Measurements from ENCODE around the gene DYNLL1.
"Not testable (repeated sequence)": the region's sequence is repeated elsewhere in the genome, so short reads cannot be mapped to it uniquely, and the experiment has no call there.

The DYNLL1 gene

DNA sequence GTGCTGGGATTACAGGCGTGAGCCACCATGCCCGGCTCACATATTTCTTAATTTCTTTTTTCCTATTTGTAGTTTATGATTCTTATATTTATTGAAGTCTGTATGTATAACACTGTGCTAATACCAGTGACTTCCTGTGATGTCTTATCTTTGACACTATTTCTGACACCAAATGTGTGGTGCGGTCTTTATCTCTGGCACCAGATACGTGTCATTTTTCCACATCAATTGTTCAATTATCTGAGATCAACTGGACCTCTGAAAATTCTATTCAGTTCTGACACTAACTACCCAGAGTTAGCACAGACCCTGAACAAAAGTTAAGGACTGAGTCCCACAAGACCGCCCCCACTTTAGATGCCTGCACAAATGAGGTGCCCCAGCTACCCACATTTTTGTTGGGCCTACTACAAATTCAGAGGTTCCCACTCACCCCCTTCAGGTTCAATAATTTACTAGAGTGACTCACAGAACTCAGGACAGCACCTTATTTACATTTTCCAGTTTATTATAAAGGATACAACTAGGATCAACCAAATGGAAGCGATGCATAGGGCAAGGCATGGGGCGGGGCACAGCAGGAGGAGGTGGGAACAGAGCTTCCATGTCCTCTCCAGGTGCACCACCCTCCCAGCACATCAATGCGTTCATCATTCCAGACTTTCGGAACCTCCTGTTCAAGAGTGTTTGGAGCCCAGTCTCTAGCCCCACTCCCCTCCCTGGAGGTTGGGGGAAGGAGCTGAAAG, 14.7 kb upstream of the DYNLL1 start:
- no peak overlapping the region for H2BK12ac ChIP-seq (ENCODE audit: low read length)
- no peak overlapping the region for H4K91ac ChIP-seq (ENCODE audit: low read depth, low read length)
- no peaks in the 10 kb centered on the region for H3K79me1 ChIP-seq (ENCODE audit: low read length)
- no peak overlapping the region for H4K12ac ChIP-seq (ENCODE audit: low read depth, low read length)
- H3K9ac ChIP-seq (ENCODE audit: low read length), result no peak overlapping the region
- no peak overlapping the region for H2AK5ac ChIP-seq (ENCODE audit: low read length)
- no peak overlapping the region for H3K4ac ChIP-seq (ENCODE audit: low read depth, low read length)
- no peak for DNase-seq
- WGBS (ENCODE audit: extremely low coverage, insufficient coverage, insufficient read length), result no CpG with 5 or more reads among the region's 9 CpGs
- H2BK120ac ChIP-seq (ENCODE audit: insufficient read depth, low read length, poor library complexity), result no peak overlapping the region
- H3K14ac ChIP-seq (ENCODE audit: low read length), result no peak overlapping the region
- no peaks in the 10 kb centered on the region for H3K79me2 ChIP-seq (ENCODE audit: control insufficient read depth, insufficient read depth, low read length, poor library complexity)
- H3K18ac ChIP-seq (ENCODE audit: low read length), result no peak overlapping the region
- H3K9me3 ChIP-seq (ENCODE audit: insufficient read depth, low read depth, low read length), result no peaks in the 10 kb centered on the region
- H3K4me2 ChIP-seq (ENCODE audit: low read length), result no peak overlapping the region
- no peak overlapping the region for H2BK5ac ChIP-seq (ENCODE audit: low read depth, low read length, poor library complexity)
- no peaks in the 10 kb centered on the region for H3K27me3 ChIP-seq (ENCODE audit: insufficient read depth, low read length)
- H3K4me1 ChIP-seq (ENCODE audit: control insufficient read depth in 1 of 2, insufficient read depth in 2 of 2, low read length in 2 of 2), result peaks cover 0 to 2% of the 10 kb centered on the region in 2 experiments
- H2AFZ ChIP-seq (ENCODE audit: insufficient read depth, low read length, poor library complexity), result no peak overlapping the region
- H4K8ac ChIP-seq (ENCODE audit: low read depth, low read length), result no peak overlapping the region
- no peaks in the 10 kb centered on the region for H3K36me3 ChIP-seq (ENCODE audit: control insufficient read depth in 1 of 2, insufficient read depth in 2 of 2, low read length in 2 of 2)
- no peak overlapping the region for H3K4me3 ChIP-seq (ENCODE audit: low read depth, low read length)
- no peak overlapping the region for H3K27ac ChIP-seq (ENCODE audit: low read depth, low read length)
- no peak overlapping the region for H3K23ac ChIP-seq (ENCODE audit: low read length)

DNA sequence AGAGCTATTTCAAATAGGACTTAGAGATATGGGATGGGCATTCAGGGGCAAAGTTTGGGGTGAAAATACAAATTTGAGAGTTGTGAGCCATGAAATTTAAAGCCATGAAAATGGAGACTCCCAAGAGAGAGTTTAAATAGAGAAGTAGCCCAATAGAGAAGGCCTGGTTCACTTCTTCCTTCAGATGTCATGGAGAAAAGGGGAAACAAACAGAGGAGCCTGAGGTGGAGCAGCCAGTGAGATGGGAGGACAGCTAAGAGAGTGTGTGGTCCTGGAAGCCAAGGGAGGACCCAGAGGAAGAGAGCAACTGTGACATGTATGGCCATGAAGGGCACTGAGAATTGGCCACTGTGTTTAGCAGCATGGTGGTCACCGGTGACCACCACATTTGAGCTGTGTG, 12.3 kb upstream of the DYNLL1 start:
- Histone ChIP-seq H4K91ac (ENCODE audit: low read depth, low read length) (no peak overlapping the region), H3K14ac (ENCODE audit: low read length) (no peak overlapping the region)
- no CpG with 5 or more reads among the region's 1 CpG for WGBS (ENCODE audit: extremely low coverage, insufficient coverage, insufficient read length)

DNA sequence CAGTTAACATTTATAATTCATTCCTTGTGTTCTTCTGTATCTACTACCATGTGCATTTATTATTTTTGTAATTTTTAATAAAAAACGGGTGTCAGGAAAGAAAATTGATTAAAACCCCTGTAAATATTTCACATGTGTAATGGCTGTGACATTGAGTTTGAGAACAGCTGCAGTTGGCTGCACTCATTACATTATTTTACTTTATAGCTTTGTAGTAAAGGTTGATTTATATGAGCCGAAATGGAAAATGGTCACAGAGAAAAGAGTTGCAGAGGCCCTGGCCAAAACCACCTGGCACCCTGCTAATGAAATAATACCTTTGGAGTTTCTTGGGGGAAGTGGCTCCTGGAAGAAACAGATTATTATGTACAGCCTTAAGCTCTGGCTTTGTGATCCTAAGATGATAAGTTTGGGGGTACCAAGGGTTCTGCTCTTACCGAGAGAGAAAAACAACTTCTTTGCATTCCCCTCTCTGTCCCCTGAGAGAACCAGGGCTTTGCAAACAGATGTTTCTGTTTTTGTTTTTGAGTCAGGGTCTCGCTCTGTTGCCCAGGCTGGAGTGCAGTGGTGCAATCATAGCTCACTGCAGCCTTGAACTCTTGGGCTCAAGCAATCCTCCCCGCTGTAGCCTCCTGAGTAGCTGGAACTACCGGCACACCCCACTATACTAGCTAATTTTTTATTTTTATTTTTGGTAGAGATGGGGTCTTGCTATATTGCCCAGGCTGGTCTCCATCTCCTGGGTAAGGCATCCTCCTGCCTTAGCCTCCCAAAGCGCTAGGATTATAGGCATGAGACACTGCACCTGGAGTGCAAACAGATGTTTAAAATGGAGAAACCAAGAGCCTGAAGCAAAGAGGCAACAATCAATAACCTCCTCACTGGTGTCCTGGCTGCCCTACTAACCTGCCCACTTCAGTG, 9.7 kb upstream of the DYNLL1 start:
- no peak for DNase-seq
- Histone ChIP-seq H3K23ac (ENCODE audit: low read length) (no peak overlapping the region), H2BK12ac (ENCODE audit: low read length) (no peak overlapping the region), H3K27me3 (ENCODE audit: insufficient read depth, low read length) (no peaks in the 10 kb centered on the region), H2BK5ac (ENCODE audit: low read depth, low read length, poor library complexity) (no peak overlapping the region), H4K8ac (ENCODE audit: low read depth, low read length) (no peak overlapping the region), H3K9me3 (ENCODE audit: insufficient read depth, low read depth, low read length) (no peaks in the 10 kb centered on the region), H2AFZ (ENCODE audit: insufficient read depth, low read length, poor library complexity) (no peak overlapping the region), H2AK5ac (ENCODE audit: low read length) (no peak overlapping the region), H3K36me3 (ENCODE audit: control insufficient read depth in 1 of 2, insufficient read depth in 2 of 2, low read length in 2 of 2) (peaks cover 2 to 4% of the 10 kb centered on the region in 2 experiments), H2BK120ac (ENCODE audit: insufficient read depth, low read length, poor library complexity) (no peak overlapping the region), H3K27ac (ENCODE audit: low read depth, low read length) (no peak overlapping the region), H3K14ac (ENCODE audit: low read length) (no peak overlapping the region), H3K9ac (ENCODE audit: low read length) (no peak overlapping the region), H3K18ac (ENCODE audit: low read length) (no peak overlapping the region), H3K4ac (ENCODE audit: low read depth, low read length) (no peak overlapping the region), H3K4me2 (ENCODE audit: low read length) (no peak overlapping the region), H3K4me3 (ENCODE audit: low read depth, low read length) (no peak overlapping the region), H3K4me1 (ENCODE audit: control insufficient read depth in 1 of 2, insufficient read depth in 2 of 2, low read length in 2 of 2) (no peaks in the 10 kb centered on the region), H3K79me1 (ENCODE audit: low read length) (no peaks in the 10 kb centered on the region), H3K79me2 (ENCODE audit: control insufficient read depth, insufficient read depth, low read length, poor library complexity) (no peaks in the 10 kb centered on the region), H4K12ac (ENCODE audit: low read depth, low read length) (no peak overlapping the region), H4K91ac (ENCODE audit: low read depth, low read length) (no peak overlapping the region)
- WGBS (ENCODE audit: extremely low coverage, insufficient coverage, insufficient read length), result no CpG with 5 or more reads among the region's 7 CpGs

More for the DNA sequence above, 12.3 kb upstream of the DYNLL1 start:
- H2AFZ ChIP-seq (ENCODE audit: insufficient read depth, low read length, poor library complexity), result no peak overlapping the region
- no peak overlapping the region for H3K4ac ChIP-seq (ENCODE audit: low read depth, low read length)
- H3K79me2 ChIP-seq (ENCODE audit: control insufficient read depth, insufficient read depth, low read length, poor library complexity), result no peaks in the 10 kb centered on the region
- no peak overlapping the region for H3K4me2 ChIP-seq (ENCODE audit: low read length)
- no peak for DNase-seq
- no peaks in the 10 kb centered on the region for H3K4me1 ChIP-seq (ENCODE audit: control insufficient read depth in 1 of 2, insufficient read depth in 2 of 2, low read length in 2 of 2)
- no peak overlapping the region for H3K9ac ChIP-seq (ENCODE audit: low read length)
- no peaks in the 10 kb centered on the region for H3K9me3 ChIP-seq (ENCODE audit: insufficient read depth, low read depth, low read length)
- H3K79me1 ChIP-seq (ENCODE audit: low read length), result no peaks in the 10 kb centered on the region
- no peak overlapping the region for H2AK5ac ChIP-seq (ENCODE audit: low read length)
- H4K12ac ChIP-seq (ENCODE audit: low read depth, low read length), result no peak overlapping the region
- no peak overlapping the region for H2BK120ac ChIP-seq (ENCODE audit: insufficient read depth, low read length, poor library complexity)
- no peak overlapping the region for H3K23ac ChIP-seq (ENCODE audit: low read length)
- no peak overlapping the region for H2BK12ac ChIP-seq (ENCODE audit: low read length)
- no peak overlapping the region for H3K27ac ChIP-seq (ENCODE audit: low read depth, low read length)
- H4K8ac ChIP-seq (ENCODE audit: low read depth, low read length), result no peak overlapping the region
- no peak overlapping the region for H3K18ac ChIP-seq (ENCODE audit: low read length)
- H2BK5ac ChIP-seq (ENCODE audit: low read depth, low read length, poor library complexity), result no peak overlapping the region
- H3K36me3 ChIP-seq (ENCODE audit: control insufficient read depth in 1 of 2, insufficient read depth in 2 of 2, low read length in 2 of 2), result no peaks in the 10 kb centered on the region
- no peaks in the 10 kb centered on the region for H3K27me3 ChIP-seq (ENCODE audit: insufficient read depth, low read length)
- H3K4me3 ChIP-seq (ENCODE audit: low read depth, low read length), result no peak overlapping the region

DNA sequence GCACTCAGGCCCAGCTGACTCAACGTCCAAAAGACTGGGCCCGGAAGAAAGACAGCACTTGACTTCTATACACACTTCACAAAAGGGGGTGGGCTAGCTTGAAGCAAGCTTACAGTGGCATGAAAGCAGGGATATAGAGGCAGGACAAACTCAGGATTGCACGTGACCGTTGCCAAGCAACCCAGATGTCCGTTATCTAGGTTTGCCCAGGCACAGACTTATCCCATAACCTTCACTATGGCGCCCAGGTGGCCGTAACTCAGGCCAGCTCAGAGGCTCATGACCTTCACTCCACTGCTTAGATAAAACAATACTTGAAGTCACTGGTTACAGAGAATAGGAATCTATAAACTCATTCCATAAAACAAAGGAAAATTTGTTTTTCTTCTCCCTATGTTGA, 8.4 kb upstream of the DYNLL1 start:
- H3K4me1 ChIP-seq (ENCODE audit: control insufficient read depth in 1 of 2, insufficient read depth in 2 of 2, low read length in 2 of 2); H3K4ac ChIP-seq (ENCODE audit: low read depth, low read length); H3K23ac ChIP-seq (ENCODE audit: low read length); H3K36me3 ChIP-seq (ENCODE audit: control insufficient read depth in 1 of 2, insufficient read depth in 2 of 2, low read length in 2 of 2); H4K12ac ChIP-seq (ENCODE audit: low read depth, low read length); H3K4me3 ChIP-seq (ENCODE audit: low read depth, low read length); H4K8ac ChIP-seq (ENCODE audit: low read depth, low read length); H3K9me3 ChIP-seq (ENCODE audit: insufficient read depth, low read depth, low read length); H3K4me2 ChIP-seq (ENCODE audit: low read length); H3K79me1 ChIP-seq (ENCODE audit: low read length); DNase-seq; H3K9ac ChIP-seq (ENCODE audit: low read length); H3K79me2 ChIP-seq (ENCODE audit: control insufficient read depth, insufficient read depth, low read length, poor library complexity); H2AFZ ChIP-seq (ENCODE audit: insufficient read depth, low read length, poor library complexity); H3K14ac ChIP-seq (ENCODE audit: low read length); H2BK5ac ChIP-seq (ENCODE audit: low read depth, low read length, poor library complexity); H3K27ac ChIP-seq (ENCODE audit: low read depth, low read length); H2BK12ac ChIP-seq (ENCODE audit: low read length); H3K18ac ChIP-seq (ENCODE audit: low read length); H4K91ac ChIP-seq (ENCODE audit: low read depth, low read length); H2BK120ac ChIP-seq (ENCODE audit: insufficient read depth, low read length, poor library complexity); H3K27me3 ChIP-seq (ENCODE audit: insufficient read depth, low read length); H2AK5ac ChIP-seq (ENCODE audit: low read length): not testable (repeated sequence)
- no CpG with 5 or more reads among the region's 7 CpGs for WGBS (ENCODE audit: extremely low coverage, insufficient coverage, insufficient read length)
